Astrocyte of the spinal cord (primary cell): ENCODE measurements around the gene RASEF.

Source experiments
- DNase-seq: peaks from one replicate; pipeline ENCODE4 v3.0.0; 2011; ENCODE audit warnings: low read depth, low spot score
- H3K4me3 ChIP-seq: 2 replicates; pipeline ENCODE4 v1.5.1; 2011; ENCODE audit warnings: low read depth, mild to moderate bottlenecking, low read length, moderate library complexity
- CTCF ChIP-seq: IDR thresholded peaks from 2 replicates; pipeline ENCODE4 v1.5.1; 2012; ENCODE audit warnings: low read depth, mild to moderate bottlenecking, low read length, inconsistent platforms
- in situ Hi-C: cut with HindIII; loops from 2 replicates; pipeline ENCODE4 v1.10.0; 2017; ENCODE audit warnings: low sequenced_read_pairs

The RASEF gene

DNA sequence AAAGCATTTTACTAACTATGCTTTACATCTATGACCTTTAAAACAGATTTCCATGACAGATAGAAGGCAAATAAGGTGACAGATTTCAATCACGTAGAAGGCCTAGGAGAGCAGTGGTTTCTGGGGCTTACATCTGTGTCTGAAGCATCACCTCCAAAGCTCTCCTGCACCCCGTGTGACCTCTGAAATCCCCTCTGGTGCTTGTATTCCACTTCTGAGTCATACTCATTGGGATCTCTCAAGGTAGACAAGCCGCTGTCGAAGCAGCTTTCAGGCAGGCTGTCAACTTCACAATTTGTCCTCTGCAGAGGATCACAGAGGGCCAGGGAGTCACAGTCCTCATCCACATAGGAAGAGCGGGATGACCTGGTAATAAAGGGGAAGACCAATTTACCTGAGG is 62.2 kb downstream of the RASEF start:
- no peak for TF ChIP-seq CTCF
- no peak overlapping the region for H3K4me3 ChIP-seq
- in situ Hi-C loops, result no loop called here
- DNase-seq, result no peak

DNA sequence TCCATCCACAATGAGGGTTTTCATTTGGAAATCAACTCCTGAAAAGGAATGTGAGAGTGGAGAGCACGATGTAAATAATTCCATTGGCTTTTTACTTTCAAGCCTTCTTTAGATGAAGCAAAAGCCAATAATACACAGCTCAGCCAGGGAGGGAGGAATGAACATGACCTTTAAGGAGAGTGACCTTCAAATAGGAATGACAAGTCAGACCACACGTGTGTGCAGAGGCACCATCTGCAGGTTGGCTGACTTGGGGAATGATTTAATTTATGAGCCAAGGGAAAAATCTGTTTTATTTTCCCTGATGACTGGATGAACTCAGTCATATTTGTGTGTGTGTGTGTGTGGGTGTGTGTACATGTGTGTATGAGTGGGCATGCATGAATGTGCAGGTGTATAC is 64.5 kb downstream of the RASEF start:
- no peak for TF ChIP-seq CTCF
- in situ Hi-C loops, result no loop called here
- no peak for DNase-seq
- no peak overlapping the region for H3K4me3 ChIP-seq

- DNase-seq, result no peak
- in situ Hi-C loops, result no loop called here
- no peak for TF ChIP-seq CTCF
Measured at GRCh38 chr9:82997476-82998140, 65.3 kb downstream of the RASEF start.

GRCh38 chr9:82996941-82997340 is 66.0 kb downstream of the RASEF start:
- H3K4me3 ChIP-seq, result no peak overlapping the region
- no peak for TF ChIP-seq CTCF
- peak; percentile 30 for DNase-seq
- in situ Hi-C loops, result no loop called here

More at GRCh38 chr9:82997476-82998140, 65.3 kb downstream of the RASEF start:
- H3K4me3 ChIP-seq, result no peak overlapping the region

DNA sequence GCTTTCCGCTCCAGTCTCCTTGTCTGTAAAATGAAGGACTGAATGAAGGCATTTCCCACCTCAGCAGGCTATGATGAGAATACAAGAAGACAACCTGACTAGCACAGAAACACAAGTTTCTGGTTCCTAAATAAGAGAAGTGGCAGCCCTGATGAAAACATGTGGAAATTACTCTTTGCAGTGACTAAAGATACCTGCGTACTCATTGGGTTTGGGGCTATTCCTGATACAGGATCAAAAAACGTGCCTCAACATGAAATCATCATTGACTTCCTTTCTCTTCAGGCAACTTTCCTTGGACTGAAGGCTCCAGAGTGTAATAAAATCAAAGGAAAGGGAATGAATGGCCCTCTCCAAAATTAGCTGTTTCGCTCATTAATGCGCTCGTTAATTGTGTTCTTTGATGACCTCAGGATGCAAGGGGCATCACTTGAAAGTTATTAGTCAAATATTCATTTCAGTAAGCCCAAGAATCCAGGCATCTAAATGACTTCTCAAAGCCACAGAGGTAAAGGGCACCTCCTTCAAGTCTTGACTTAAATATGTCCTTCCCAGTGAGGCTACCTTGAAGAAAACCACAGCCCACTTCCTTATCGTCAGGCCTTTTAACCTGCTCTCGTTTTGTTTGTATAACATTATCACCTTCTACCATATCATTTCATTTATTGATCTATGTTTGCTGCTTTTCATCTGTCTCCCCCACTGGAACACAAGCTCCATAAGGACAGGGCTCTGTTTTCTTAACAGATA is 68.9 kb downstream of the RASEF start:
- no peak for TF ChIP-seq CTCF
- DNase-seq, result no peak
- H3K4me3 ChIP-seq, result no peak overlapping the region
- in situ Hi-C loops, result no loop called here

DNA sequence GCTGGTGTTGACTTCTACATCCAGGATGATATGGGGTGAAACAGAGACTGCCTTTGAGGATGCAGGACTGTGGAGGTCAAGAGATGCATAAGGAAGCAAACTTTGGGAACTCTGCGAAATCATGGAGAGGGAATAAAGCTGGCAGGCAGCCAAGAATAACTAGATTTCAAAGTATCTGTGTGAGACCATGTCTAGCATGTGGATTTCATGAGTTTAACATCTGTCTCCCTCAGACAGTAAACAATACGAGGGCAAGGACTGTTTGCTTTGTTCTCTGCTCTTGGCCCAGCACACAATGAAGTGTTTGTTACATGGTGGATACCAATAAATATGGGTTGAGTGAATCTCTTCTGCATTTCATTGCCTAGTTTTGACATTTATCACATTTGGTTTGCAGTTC is 71.3 kb downstream of the RASEF start:
- in situ Hi-C loops, result no loop called here
- peak; percentile 6 for DNase-seq
- no peak overlapping the region for H3K4me3 ChIP-seq
- no peak for TF ChIP-seq CTCF
